ENCODE measurements around the gene BTBD10. TPM values are rescaled to one million over a fixed set of nuclear protein-coding genes. Genes with fewer than 3 reads are reported as not detected.

The BTBD10 gene
- total and polyA plus RNA-seq, 2 experiments from 2014 or later: 20.2 to 30.1 TPM

GRCh38 chr11:13494051-13494450 lies 31.0 kb upstream of the BTBD10 start:
- Histone ChIP-seq H3K4me2 (no peak overlapping the region), H4K20me1 (replicated peaks; ENCODE audit: insufficient read depth) (no peaks in the 10 kb centered on the region), H3K27ac (ENCODE audit: low read depth) (no peak overlapping the region), H3K79me2 (replicated peaks; ENCODE audit: insufficient read depth) (no peaks in the 10 kb centered on the region), H3K36me3 (ENCODE audit: insufficient read depth) (no peaks in the 10 kb centered on the region), H3K4me3 (no peak overlapping the region), H2AFZ (no peak overlapping the region), H3K9me2 (ENCODE audit: insufficient read depth) (no peaks in the 10 kb centered on the region), H3K4me1 (ENCODE audit: insufficient read depth) (0 out of 2 replicates have a peak, but pooled peaks cover 3% of the 10 kb centered on the region), H3K27me3 (ENCODE audit: insufficient read depth) (no peaks in the 10 kb centered on the region), H3F3A (replicated peaks; ENCODE audit: low read depth) (no peaks in the 10 kb centered on the region)
- Mint-ChIP-seq H3K4me1 (peaks cover 4% of the 10 kb centered on the region; the same call in 2 of the 3 replicates), H3K27ac (peak overlapping the region; percentile 55; the same call in 1 of the 2 replicates), H3K9me3 (no peaks in the 10 kb centered on the region), H3K27me3 (ENCODE audit: insufficient read depth, low read depth, poor library complexity) (peaks cover 2% of the 10 kb centered on the region), H3K36me3 (ENCODE audit: low read depth) (no peaks in the 10 kb centered on the region), H3K4me3 (no peak overlapping the region)
- ATAC-seq (peak; percentile 67), DNase-seq (ENCODE audit: low spot score) (no peak)
- TF ChIP-seq ZNF462 (CRISPR knock-in tag; IDR thresholded peaks at IDR 0.05) (no peak), ZNF331 (CRISPR knock-in tag; IDR thresholded peaks at IDR 0.05; ENCODE audit: low read depth) (no peak), JUNB (IDR thresholded peaks at IDR 0.05; ENCODE audit: unreplicated experiment) (no peak), CREB1 (CRISPR knock-in tag; IDR thresholded peaks at IDR 0.05; ENCODE audit: low read depth) (no peak), REST (IDR thresholded peaks at IDR 0.05; ENCODE audit: unreplicated experiment) (no peak), ZNF114 (CRISPR knock-in tag; IDR thresholded peaks at IDR 0.05) (no peak), ETS1 (IDR thresholded peaks at IDR 0.05) (no peak), POLR2AphosphoS5 (IDR thresholded peaks at IDR 0.05; ENCODE audit: low read depth) (no peak)
